Breast epithelium (tissue), 4 donors: ENCODE results near the gene ROR1. TPM values are rescaled to one million over a fixed set of nuclear protein-coding genes. Genes with fewer than 3 reads are reported as not detected.

Experiments used
- DNase-seq, 2 donors: peaks; one replicate each; pipeline ENCODE4 v3.0.0-alpha.2; 2019; ENCODE audit warnings: low spot score in 2 of 2
- H3K27ac ChIP-seq, 2 donors: fragments of 200-600 bp; sonication (generic) in 1 of 2; one replicate each; pipeline ENCODE4 v1.5.1; 2016 to 2019; ENCODE audit warnings: mild to moderate bottlenecking in 1 of 2
- H3K27me3 ChIP-seq, 2 donors: fragments of 200-600 bp; sonication (generic) in 1 of 2; one replicate each; pipeline versions ENCODE4 v1.5.1 to v1.6.0; 2017 to 2019; ENCODE audit warnings: control low read depth in 1 of 2, mild to moderate bottlenecking in 1 of 2
- H3K36me3 ChIP-seq: fragments of 200-600 bp; one replicate; pipeline ENCODE4 v1.5.1; 2019
- H3K4me1 ChIP-seq, 2 donors: fragments of 200-600 bp; sonication (generic); one replicate each; pipeline ENCODE4 v1.5.1; 2016 to 2019; ENCODE audit warnings: control low read depth in 1 of 2
- H3K4me3 ChIP-seq, 3 donors: fragments of 200-600 bp; sonication (generic); 1 replicate in 2 of 3; 2 replicates in 1 of 3; pipeline ENCODE4 v1.5.1; 2016 to 2019; ENCODE audit warnings: mild to moderate bottlenecking in 3 of 3, moderate library complexity in 2 of 3
- H3K9me3 ChIP-seq, 2 donors: fragments of 200-600 bp; sonication (generic) in 1 of 2; one replicate each; pipeline ENCODE4 v1.5.1; 2016 to 2019; ENCODE audit warnings: control low read depth in 1 of 2
- CTCF ChIP-seq, 3 donors: fragments of 450-650 bp; IDR thresholded peaks; one replicate each; pipeline ENCODE4 v1.5.1; 2016 to 2017; ENCODE audit warnings: antibody characterized with exemption in 3 of 3, mild to moderate bottlenecking in 3 of 3, moderate library complexity in 3 of 3
- POLR2A ChIP-seq: fragments of 450-650 bp; IDR thresholded peaks from one replicate; pipeline ENCODE4 v1.6.1; 2016; ENCODE audit warnings: antibody characterized with exemption, mild to moderate bottlenecking, moderate library complexity
- POLR2AphosphoS5 ChIP-seq, 3 donors: sonication (generic); formaldehyde crosslinking; IDR thresholded peaks; one replicate each; pipeline ENCODE4 v1.6.1; 2017; ENCODE audit warnings: antibody characterized with exemption in 3 of 3
- intact Hi-C: fragments of 100-400 bp; cut with DNase I; formaldehyde crosslinking; loops from one replicate; pipeline ENCODE4 v1.15.1; 2023; ENCODE audit warnings: low total_unique reads
- total RNA-seq, 3 donors: library from RNA; depleted of rRNA; stranded (reverse); fragments of >200 nt; gene quantifications; one replicate each; pipeline ENCODE4 v1.1.0, GENCODE V29; 2016

ROR1 gene
- total RNA-seq, 3 donors from 2014 or later: 5.9 to 11.6 (median 7.7) TPM

GRCh38 chr1:63833363-63834119, 59.7 kb downstream of the ROR1 start:
- TF ChIP-seq POLR2A (no peak), POLR2AphosphoS5 (IDR thresholded peaks at IDR 0.05) (no peak), CTCF (IDR thresholded peaks at IDR 0.05) (no peak)
- no peaks in the 10 kb centered on the region for H3K9me3 ChIP-seq
- no peaks in the 10 kb centered on the region for H3K4me1 ChIP-seq
- H3K36me3 ChIP-seq: no peaks in the 10 kb centered on the region
- H3K27ac ChIP-seq: no peak overlapping the region
- H3K4me3 ChIP-seq: no peak overlapping the region
- no peak for DNase-seq
- H3K27me3 ChIP-seq: no peaks in the 10 kb centered on the region
- intact Hi-C loops: no loop called here

GRCh38 chr1:63835128-63835527, 61.3 kb downstream of the ROR1 start:
- H3K27ac ChIP-seq: no peak overlapping the region
- DNase-seq: no peak
- no peak for TF ChIP-seq POLR2AphosphoS5 (IDR thresholded peaks at IDR 0.05)
- TF ChIP-seq CTCF (IDR thresholded peaks at IDR 0.05): no peak
- no peak for TF ChIP-seq POLR2A
- no peaks in the 10 kb centered on the region for H3K9me3 ChIP-seq
- H3K4me1 ChIP-seq: no peaks in the 10 kb centered on the region
- H3K36me3 ChIP-seq: no peaks in the 10 kb centered on the region
- H3K4me3 ChIP-seq: no peak overlapping the region
- intact Hi-C loops: no loop called here
- H3K27me3 ChIP-seq: no peaks in the 10 kb centered on the region

GRCh38 chr1:63836374-63836773, 62.6 kb downstream of the ROR1 start:
- Histone ChIP-seq H3K27me3 (no peaks in the 10 kb centered on the region), H3K36me3 (no peaks in the 10 kb centered on the region), H3K9me3 (no peaks in the 10 kb centered on the region), H3K4me1 (no peaks in the 10 kb centered on the region), H3K27ac (no peak overlapping the region), H3K4me3 (no peak overlapping the region)
- DNase-seq: no peak
- intact Hi-C loops: no loop called here
- no peak for TF ChIP-seq POLR2AphosphoS5 (IDR thresholded peaks at IDR 0.05)
- no peak for TF ChIP-seq POLR2A
- no peak for TF ChIP-seq CTCF (IDR thresholded peaks at IDR 0.05)

- TF ChIP-seq POLR2AphosphoS5 (IDR thresholded peaks at IDR 0.05) (no peak), CTCF (IDR thresholded peaks at IDR 0.05) (no peak), POLR2A (no peak)
- H3K4me1 ChIP-seq: no peaks in the 10 kb centered on the region
Observed at GRCh38 chr1:63836830-63837229, 63.0 kb downstream of the ROR1 start.

GRCh38 chr1:63843010-63843409, 69.2 kb downstream of the ROR1 start:
- Histone ChIP-seq H3K9me3 (no peaks in the 10 kb centered on the region), H3K4me3 (no peak overlapping the region), H3K4me1 (no peaks in the 10 kb centered on the region), H3K27me3 (no peaks in the 10 kb centered on the region), H3K36me3 (no peaks in the 10 kb centered on the region), H3K27ac (no peak overlapping the region)
- no peak for DNase-seq
- TF ChIP-seq CTCF (IDR thresholded peaks at IDR 0.05): no peak
- no peak for TF ChIP-seq POLR2AphosphoS5 (IDR thresholded peaks at IDR 0.05)
- no peak for TF ChIP-seq POLR2A
- intact Hi-C loops: no loop called here

More at GRCh38 chr1:63836830-63837229, 63.0 kb downstream of the ROR1 start:
- Histone ChIP-seq H3K9me3 (no peaks in the 10 kb centered on the region), H3K27ac (no peak overlapping the region), H3K27me3 (no peaks in the 10 kb centered on the region), H3K36me3 (no peaks in the 10 kb centered on the region), H3K4me3 (no peak overlapping the region)
- intact Hi-C loops: no loop called here
- no peak for DNase-seq
